GM21423 (cell line): ENCODE measurements around the gene DNAJC9.

Source experiments
- ATAC-seq: cut with Tn5 transposase; IDR thresholded peaks from one replicate; pipeline ENCODE4 v1.9.1; 2021; ENCODE audit warnings: mild to moderate bottlenecking, moderate library complexity; ENCODE audit not compliant: unreplicated experiment

Gene DNAJC9

DNA sequence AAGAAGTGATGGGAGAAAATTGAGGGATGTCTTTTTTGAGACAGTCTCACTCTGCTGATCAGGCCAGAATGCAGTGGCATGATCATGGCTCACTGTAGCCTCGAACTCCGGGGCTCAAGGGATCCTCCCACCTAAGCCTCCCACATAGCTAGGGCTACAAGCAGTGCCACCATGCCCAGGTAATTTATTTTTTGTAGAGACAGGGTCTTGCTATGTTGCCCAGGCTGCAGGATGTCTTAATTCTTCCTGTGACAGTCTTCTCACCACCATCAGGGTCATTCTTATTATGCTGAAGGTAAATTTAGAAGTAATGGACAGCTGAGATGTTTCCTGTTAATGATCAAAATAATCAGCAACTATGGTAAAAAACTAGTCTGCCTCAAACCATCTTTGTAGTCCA lies 7.1 kb downstream of the DNAJC9 start:
- no peak for ATAC-seq

DNA sequence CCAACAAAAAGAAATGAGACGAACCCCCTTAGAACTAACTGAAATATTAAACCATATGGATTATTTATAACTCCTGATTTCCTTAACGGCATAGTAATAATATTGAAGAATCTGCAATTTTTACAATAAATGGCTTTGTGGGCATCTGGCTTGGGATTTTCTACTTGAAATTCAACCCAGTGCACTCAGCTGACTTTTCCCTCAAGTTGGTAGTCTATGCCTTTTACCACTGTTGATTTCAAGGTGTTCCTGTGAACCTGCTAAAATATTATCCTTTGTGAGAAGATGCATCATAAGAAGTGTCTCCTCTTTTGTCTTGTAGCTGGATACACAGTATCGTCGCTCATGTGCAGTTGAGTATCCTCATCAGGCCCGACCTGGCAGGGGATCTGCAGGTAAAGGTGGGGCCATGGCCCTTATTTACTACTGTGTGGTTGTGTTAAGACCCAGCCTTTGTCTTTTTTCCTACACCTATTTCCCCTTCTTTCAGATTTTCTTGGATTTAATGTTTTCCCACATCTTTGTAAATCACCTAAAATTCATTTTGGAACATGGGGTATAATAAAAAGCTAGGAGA lies 8.0 kb downstream of the DNAJC9 start:
- no peak for ATAC-seq

DNA sequence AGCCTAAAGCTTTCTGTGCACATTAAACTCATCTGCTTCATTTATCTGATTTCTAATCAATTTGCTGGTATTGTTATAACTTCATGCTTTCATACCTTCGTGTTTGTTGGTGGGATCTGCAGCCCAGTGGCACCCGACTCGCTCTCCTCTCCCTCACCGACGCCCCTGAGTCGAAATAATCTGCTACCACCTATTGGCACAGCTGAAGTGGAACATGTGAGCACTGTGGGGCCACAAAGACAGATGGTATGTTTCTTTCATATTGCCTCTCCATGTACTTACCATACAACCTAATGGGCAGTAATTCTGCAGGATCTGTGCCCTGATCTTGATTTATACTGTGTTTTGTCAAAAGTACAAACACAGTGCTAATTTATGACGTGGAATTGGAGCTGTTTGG lies 12.4 kb downstream of the DNAJC9 start:
- no peak for ATAC-seq

DNA sequence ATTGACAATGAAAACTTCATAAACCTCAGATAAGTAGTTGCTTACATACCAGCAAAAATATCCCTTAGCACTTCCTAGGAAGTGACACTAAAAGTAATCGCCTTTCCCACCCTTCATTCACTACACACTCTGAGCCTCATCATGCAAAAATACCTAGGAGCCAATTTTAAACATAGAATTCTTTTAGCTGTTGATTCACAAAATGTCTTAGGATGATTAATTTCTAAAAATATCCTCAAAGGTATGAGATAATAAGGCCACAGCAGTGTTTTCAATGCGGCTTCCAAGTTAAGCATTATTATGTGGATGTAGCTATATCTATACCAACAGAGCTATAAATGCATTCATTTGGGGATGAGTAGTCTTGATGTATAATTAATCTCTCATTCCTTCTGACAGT lies 13.2 kb downstream of the DNAJC9 start:
- no peak for ATAC-seq

DNA sequence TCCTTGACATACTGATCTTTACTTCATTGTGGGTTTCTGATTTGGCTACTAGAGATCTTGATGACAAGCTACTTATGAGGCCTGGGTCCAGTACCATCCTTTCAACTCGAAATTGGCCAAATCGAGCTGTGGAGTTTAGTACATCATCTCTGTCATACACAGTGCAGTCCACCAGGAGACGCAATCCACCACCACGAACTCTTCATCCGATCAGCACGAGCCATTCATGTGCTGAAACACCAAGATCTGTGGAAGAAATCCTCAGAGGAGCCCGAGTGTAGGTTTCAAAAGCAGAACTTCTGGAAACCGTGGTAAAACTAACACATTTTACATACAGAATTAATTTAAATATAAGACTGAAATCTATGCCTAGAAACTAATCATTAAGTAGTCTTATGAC lies 14.2 kb downstream of the DNAJC9 start:
- ATAC-seq: no peak

DNA sequence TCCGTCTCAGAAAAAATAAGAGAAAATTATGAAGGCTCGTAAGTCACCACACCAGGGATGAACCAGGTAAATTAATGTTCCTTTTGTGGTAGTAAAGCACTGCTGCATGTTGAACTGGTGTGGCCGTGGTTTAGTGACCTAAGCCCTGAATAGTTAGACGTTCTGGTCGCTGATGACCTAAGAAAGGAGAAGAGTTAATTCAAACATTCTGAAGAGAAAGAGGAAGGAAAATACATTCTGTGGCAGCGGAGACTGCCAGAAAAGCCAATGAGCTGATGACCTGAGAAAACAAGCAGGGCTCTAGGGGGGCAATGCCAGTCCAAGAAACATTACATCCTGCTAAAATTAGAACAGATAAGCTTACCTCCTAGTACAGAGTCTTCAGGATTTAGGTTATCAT lies 17.5 kb downstream of the DNAJC9 start:
- ATAC-seq: no peak

DNA sequence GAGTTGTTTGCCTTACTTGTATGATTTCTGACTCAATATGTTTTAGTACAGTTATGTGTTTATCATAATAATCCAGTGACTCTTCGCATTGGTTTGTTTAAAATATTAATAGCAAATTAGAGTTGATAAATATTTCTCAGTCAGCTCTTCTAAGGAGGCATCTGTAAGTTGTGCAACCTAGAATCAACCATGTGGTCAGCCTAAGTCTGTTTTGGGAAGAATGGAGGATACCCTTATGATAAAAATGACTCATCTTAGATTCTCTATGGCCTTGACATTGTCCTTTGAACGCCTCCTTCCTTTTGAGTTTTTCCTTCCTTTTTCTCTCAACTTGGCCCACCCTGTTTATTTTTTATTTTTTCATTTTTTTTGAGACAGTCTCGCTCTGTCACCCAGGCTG lies 18.8 kb downstream of the DNAJC9 start:
- no peak for ATAC-seq

DNA sequence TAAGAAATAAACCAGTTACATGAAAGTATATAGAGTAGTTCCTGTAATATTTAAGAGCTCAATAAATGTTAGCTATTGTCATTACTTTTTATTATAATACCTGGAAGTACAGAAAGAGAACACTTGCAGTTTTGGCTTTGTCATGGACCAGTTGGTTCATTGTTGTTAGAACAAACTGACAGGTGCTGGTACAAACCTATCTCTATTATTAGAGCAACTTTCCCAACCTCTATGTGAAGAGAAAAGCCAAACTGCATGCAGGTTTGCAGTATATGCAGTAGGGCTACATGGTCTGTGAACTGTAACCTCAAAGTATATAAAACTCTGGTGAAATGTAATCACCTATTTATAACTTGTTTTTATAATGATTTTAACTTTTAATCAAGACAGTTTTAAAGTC lies 20.4 kb downstream of the DNAJC9 start:
- no peak for ATAC-seq

DNA sequence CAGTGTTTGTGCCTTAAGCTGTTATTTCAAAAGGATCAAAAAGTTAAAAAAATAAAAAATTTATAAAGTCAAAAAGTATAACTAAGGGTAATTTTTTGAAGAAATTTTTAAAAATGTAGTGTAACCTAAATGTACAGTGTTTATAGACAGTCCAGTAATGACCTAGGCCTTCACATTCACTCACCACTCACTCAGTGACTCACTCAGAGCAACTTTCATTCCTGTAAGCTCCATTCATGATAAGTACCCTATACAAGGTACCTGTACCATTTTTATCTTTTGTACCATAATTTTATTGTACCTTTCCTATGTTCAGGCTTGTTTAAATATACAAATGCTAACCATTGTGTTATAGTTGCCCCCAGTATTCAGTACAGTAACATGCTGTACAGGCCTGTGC lies 21.5 kb downstream of the DNAJC9 start:
- ATAC-seq: no peak

DNA sequence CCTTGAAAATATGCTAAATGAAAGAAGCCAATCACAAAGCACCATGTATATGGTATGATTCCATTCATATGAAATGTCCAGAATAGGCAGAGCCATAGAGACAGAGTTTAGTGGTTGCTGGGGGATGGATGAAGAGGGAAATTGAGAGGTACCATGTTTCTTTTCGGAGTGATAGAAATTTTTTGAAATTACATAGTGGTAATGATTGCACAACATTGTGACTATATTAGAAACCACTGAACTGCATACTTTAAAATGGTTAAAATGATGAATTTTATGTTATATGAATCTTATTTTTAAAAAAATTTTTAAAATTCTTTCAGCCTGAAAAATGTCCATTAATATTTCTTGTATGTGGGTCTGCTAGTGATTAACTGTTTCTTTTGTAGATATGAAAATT lies 26.1 kb downstream of the DNAJC9 start:
- ATAC-seq: no peak

DNA sequence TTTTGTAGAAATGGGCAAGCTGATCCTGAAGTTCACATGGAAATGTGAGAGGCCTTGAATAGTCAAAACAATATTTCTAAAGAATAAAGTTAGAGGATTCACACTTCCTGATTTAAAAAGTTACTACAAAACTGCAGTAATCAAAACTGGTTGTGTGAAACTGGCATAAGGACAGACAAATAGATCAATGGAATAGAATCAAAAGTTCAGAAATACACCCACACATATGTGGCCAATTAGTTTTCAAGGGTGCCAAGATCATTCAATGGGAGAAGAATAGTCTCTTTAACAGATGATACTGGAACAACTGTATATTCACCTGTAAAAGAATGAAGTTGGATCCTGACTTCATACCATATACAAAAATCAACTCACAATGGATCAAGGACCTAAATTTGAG lies 27.7 kb downstream of the DNAJC9 start:
- ATAC-seq: no peak

DNA sequence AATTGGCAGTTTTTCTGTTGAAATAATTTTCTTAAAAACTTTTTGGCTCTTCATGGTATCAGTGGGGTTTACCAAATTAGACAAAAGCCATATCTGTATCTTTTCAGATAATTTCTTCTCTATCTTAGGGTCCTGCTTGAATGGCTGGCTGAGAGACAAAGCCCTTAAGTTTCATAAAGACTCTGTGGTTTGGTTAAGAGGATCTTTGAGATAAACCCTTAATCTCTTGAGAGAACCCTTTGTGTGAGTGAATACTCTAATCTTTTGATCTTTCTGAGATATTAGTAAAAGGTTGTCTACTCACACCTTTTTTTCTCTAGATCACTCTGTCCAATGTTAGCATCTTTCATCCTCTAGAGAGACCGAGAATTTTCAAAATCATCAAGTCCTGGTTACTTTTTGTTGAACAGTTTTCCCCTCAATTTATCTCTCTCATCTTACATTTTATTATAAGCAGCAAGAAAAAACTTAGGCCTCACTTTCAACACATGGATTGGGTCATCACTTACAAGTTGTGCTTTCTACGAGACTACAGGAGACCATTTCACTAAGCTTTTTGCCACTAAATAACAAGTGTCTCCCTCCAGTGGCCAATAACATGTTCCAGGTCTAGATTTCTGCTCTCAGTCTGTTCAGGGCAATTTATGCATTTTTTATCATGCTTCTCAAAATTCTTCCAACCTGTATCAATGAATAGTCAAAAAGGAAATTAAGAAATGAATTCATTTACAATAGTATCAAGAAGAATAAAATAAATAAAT lies 28.4 kb downstream of the DNAJC9 start:
- ATAC-seq: no peak

DNA sequence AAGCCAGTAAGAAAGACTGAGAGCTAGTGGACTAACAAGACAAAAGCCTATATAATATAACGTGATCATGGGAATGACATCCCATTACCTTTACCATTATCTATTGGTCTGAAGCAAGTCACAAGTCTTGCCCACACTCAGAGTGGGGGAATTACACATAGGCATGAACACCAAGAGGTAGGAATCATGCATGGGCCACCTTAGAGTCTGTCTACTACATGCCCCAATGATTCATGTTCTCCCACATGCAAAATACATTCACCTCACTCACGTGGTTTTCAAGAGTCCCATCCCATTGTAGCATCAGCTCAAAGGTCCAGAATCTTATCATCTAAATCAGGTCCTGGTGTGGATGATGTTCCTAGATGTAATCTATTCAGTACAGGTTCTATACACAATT lies 29.4 kb downstream of the DNAJC9 start:
- ATAC-seq: no peak

DNA sequence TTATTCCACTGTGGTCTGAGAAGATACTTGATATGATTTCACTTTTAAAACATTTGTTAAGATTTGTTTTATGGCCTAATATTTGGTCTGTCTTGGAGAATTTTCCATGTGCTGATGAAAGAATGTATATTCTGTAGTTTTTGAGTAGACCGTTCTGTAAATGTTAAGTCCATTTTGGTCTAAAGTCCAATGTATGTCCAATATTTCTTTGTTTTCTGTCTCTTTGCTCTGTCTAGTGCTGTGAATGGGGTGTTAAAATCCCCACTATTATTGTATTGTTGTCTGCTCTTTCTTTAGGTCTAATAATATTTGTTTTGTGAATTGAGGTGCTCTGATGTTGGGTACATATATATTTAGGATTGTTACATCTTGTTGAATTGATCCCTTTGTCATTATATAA lies 31.3 kb downstream of the DNAJC9 start:
- ATAC-seq: no peak

DNA sequence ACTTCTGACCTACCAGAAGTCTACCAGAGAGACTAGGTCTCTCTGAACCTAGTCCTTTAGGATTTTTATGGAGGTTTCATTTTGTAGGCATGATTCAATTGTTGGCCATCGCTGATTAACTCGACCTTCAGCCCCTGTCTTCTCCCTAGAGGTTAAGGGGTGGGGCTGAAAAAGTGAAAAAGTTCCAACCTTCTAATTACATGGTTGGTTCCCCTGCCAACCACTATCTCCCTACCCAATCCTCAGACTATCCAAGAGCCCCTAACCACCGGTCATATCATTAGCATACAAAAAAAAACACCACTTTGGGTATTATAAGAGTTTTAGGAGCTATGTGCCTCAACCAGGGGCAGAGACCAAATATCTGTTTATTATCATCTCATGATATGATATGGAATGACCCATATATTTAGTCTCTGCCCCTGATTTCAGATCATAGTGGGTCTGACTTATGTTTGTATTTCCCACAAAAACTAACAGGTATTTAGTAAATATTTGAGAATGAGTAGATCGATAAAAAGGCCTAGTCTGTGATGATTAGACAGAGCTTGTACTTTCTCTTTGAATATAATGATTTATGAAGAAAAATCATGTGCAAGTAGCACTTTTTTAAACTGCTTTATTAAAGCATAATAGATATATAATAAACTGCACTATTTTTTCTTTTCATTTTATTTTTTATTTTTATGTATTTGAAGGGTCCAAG lies 35.8 kb downstream of the DNAJC9 start:
- ATAC-seq: no peak

DNA sequence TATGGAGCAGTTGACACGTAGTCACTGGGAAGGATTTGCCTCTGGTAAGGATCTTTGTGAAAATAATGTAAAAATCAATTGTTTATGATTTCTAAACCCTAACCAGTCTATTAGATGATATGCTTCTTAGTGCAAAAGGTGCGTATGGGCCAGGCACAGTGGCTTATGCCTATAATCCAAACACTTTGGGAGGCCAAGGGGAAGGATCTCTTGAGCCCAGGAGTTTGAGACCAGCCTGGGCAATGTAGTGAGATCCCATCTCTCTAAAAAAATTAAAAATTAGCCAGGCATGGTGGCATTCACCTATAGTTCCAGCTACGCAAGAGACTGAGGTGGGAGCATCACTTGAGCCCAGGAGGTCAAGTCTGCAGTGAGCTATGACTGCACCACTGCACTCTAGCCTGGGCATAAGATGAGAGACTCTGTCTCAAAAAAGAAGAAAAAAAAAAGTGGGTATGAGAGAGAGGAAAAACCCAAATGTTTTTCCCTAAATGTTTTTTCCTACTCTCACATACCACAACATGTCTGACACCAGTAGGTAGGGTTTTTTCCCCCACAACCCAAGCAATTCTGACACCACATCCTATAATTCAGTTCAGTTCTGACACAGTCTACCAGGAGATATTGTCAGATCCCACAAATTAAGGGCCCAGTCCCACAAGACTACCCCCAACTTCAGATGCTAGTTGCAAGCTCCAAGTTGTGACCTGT lies 36.5 kb downstream of the DNAJC9 start:
- no peak for ATAC-seq

DNA sequence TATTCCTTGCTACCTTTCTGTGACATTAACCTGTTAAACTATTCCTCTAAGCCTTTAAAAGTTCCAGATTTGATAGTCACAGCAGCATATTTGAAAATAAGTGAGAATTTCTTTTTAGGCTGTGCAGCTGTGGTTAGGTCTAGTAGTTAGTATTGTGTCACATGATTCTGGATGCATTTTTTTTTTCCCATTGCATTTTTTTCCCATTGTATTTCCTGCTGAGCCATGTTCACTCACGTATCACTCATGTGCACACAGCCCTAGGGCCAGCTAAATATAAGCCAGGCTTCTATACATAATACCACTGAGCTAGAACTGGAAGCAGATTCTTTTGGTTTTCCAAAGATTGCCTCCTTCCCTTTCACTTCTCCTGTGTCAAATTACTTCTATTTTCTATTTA lies 37.4 kb downstream of the DNAJC9 start:
- ATAC-seq: no peak

DNA sequence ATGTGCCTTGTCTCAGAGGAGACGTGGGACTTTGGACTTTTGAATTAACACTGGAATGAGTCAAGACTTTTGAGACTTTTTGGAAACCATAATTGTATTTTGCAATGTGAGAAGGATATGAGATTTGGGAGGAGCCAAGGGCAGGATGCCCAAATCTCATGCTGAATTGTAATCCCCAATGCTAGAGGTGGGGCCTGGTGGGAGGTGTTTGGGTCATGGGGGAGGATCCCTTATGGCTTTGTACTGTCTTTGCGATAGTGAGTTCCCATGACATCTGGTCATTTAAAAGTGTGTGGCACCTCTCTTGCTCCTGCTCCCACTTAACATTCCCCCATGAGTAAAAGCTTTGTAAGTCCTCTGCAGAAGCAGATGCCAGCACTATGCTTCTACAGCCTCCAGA lies 39.2 kb downstream of the DNAJC9 start:
- ATAC-seq: no peak

DNA sequence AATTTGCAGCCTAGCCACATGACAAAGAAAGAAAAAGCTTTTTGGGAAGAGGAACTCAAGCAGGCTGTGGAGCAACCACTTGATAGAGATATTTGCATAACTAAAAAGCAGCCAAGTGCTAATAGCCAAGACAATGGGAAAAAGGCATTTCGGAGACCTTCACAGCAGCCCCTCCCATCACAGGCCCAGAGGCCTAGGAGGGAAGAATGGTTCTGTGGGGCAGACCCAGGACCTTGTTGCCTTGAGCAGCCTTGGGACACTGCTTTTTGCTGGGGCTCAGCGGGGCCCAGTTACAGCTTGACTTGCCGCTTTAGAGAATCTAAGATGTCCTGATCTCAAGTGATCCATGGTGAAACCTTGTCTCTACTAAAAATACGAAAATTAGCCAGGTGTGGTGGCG lies 40.7 kb downstream of the DNAJC9 start:
- ATAC-seq: no peak

DNA sequence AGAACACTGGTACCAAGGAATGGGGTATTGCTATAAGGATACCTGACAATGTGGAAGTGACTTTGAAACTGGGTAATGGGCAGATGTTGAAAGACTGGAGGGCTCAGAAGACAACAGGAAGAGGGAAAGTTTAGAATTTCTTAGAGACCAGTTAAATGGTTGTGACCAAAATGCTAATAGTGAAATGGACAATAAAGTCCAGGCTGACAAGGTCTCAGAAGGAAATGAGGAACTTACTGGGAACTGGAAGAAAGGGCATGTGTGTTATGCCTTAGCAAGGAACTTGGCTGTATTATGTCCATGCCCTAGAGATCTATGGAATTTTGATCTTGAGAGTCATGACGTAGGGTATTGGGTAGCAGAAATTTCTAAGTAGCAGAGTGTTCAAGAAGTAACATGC lies 41.2 kb downstream of the DNAJC9 start:
- ATAC-seq: no peak

DNA sequence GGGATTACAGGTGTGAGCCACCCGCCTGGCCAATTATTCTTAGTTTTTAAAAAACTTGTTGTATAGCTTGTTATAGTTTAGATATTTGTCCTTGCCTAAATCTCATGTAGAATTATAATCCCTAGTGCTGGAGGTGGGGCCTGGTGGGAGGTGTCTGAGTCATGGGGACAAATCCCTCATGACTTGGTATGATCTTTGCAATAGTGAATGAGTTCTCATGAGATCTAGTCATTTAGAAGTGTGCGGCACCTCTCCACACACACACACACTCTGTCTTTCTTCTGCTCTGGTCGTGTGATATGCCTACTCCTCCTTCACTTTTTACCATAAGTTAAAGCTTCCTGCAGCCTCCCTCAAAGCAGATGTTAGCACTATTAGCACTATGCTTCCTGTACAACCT lies 42.0 kb downstream of the DNAJC9 start:
- no peak for ATAC-seq
